GM12891 (cell line): ENCODE results near the gene GALNT18.

ENCODE experiments used
- DNase-seq: peaks from one replicate; pipeline ENCODE4 v3.0.0; 2011; ENCODE audit warnings: low spot score; ENCODE audit not compliant: insufficient read length
- FAIRE-seq: peaks from 2 replicates; lab custom pipeline; 2011; peaks lifted over from hg19 to GRCh38; lab: Jason Lieb, UNC
- PAX5 ChIP-seq: IDR thresholded peaks from 2 replicates; pipeline ENCODE4 v1.6.1; 2011; ENCODE audit warnings: low read length, moderate library complexity, mild to moderate bottlenecking; ENCODE audit not compliant: insufficient read depth, severe bottlenecking
- POLR2A ChIP-seq: IDR thresholded peaks from 2 replicates; pipeline ENCODE4 v1.6.1; 2011; ENCODE audit warnings: low read depth, low read length, control low read depth
- POLR2AphosphoS5 ChIP-seq: IDR thresholded peaks from 2 replicates; pipeline ENCODE4 v1.6.1; 2011; ENCODE audit warnings: low read depth, low read length, control low read depth
- POU2F2 ChIP-seq: IDR thresholded peaks from 2 replicates; pipeline ENCODE4 v1.6.1; 2011; ENCODE audit warnings: low read depth, mild to moderate bottlenecking, control low read depth, low read length, moderate library complexity
- SPI1 ChIP-seq: IDR thresholded peaks from 2 replicates; pipeline ENCODE4 v1.6.1; 2011; ENCODE audit warnings: low read depth, low read length, control low read depth
- TAF1 ChIP-seq: IDR thresholded peaks from 2 replicates; pipeline ENCODE4 v1.6.1; 2011; ENCODE audit warnings: low read depth, low read length, control low read depth

GALNT18 gene

DNA sequence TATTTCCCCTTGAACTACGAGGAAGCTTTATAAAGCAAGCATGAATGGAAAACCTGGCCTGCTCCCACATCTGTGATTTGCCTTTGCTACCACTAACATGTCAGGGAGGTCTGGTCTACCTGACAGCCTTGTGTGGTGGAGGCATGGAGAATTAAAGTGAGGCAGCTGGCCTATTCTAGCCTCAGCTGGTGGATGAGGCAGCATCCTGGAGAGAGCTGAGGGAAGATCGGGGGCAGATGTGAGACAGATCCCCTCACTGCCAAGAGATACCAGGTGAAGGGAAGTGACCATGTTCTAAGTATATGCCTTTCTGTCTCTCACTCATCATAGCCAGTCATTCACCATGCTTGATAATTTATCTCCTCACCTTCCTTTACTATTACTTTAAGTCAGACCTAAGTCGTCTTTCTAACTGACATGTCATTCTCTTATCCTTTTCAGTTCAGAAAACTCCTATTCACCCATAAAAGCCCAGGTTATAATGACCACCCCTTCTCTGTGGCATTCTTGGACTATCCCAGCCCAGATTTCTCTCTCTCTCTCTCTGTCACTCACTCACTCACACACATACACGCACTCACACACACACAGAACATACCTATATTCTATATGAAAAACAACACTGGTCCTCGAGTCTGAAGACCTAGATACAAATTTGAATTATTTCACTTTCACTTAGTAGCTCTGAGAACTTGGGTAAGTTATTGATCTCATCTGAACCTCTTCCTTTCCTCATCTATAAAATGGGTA, 359.5 kb downstream of the GALNT18 start:
- FAIRE-seq: no peak
- TF ChIP-seq PAX5: no peak
- no peak for TF ChIP-seq TAF1
- no peak for TF ChIP-seq POLR2A
- TF ChIP-seq POU2F2: no peak
- no peak for TF ChIP-seq POLR2AphosphoS5
- TF ChIP-seq SPI1: no peak
- DNase-seq: no peak

DNA sequence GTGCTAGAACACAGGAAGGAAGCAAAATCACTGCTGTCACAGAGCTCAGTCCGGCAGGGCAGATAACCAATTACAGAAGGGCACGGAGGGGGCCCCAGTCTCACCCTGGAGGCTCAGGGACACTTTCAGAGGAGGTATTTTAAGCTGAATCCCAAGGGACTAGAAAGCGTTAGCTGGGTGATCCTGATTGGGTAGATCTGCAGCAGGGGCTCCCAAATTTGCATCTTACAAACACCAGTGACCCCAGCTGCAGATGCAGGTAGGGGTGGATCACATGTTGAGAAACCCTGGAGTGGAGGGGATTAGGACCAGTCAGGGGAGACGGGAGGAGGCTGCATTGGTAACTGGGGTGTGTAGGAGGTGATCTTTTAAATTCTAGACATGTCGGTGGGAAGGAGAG, 360.2 kb downstream of the GALNT18 start:
- DNase-seq (no peak), FAIRE-seq (no peak)
- TF ChIP-seq TAF1 (no peak), POLR2AphosphoS5 (no peak), POU2F2 (no peak), SPI1 (no peak), PAX5 (no peak)

DNA sequence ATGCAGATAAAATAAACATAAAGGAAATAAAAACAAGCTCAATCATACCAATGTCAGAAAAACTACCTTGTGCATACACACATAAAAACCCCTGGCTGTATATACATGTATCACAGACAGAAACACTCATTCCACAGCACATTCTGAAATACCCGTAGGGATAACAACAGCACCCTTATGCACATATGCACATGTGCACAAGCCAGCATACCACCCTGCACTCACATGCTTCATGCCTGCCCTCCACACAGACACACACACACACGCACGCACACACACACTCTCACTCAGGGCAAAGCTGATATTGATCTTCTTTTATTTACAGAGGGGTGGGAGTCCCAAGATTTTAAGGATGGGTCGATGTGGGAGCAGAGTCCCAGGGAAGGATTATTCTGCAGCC, 360.9 kb downstream of the GALNT18 start:
- TF ChIP-seq POLR2AphosphoS5: no peak
- TF ChIP-seq SPI1: no peak
- no peak for TF ChIP-seq POLR2A
- TF ChIP-seq TAF1: no peak
- no peak for TF ChIP-seq PAX5
- no peak for TF ChIP-seq POU2F2
- DNase-seq (no peak), FAIRE-seq (no peak)

DNA sequence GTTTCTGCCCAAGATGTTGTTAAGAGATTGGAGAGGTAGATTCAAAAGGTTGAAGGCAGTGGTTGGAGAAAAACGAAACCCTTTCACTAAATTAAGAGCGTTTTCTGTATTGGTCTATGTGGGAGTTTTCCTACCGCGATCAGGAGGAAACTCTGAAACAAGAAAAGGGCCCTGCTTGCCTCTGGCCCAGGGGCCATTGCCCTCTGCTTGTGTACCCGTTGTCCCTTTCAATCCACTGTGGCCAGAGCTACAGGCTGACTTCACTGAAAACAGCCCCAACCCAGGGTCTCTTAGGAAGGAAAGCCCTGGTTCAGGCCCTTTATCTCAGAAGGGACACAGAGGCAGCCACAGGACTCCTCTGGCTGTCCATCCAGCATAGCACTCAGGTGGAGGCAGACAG, 367.8 kb downstream of the GALNT18 start:
- FAIRE-seq: no peak
- TF ChIP-seq POLR2A (no peak), PAX5 (no peak), TAF1 (no peak), SPI1 (no peak), POU2F2 (no peak), POLR2AphosphoS5 (no peak)
- DNase-seq: no peak

DNA sequence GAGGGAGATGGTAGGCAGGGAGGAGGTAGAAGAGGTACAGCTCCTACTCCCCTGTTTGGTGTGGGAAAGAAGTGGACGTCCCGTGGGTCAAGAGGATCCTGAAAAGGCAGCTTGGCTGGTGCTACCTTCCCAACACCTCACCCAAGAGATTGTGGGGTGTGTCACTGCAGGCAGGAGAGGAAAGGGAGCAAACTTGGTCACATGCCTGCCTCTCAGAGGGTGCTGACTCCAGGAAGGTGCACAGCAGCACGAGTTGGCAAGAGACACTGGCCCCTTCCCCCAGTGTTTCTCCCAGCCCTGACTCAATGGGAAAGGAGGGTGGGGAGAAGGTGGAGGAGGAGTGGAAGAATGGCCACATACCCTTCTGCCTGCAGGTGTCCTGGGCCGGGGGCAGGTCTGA, 368.3 kb downstream of the GALNT18 start:
- no peak for FAIRE-seq
- no peak for DNase-seq
- no peak for TF ChIP-seq PAX5
- no peak for TF ChIP-seq POLR2A
- no peak for TF ChIP-seq TAF1
- no peak for TF ChIP-seq POLR2AphosphoS5
- TF ChIP-seq POU2F2: no peak
- TF ChIP-seq SPI1: no peak

DNA sequence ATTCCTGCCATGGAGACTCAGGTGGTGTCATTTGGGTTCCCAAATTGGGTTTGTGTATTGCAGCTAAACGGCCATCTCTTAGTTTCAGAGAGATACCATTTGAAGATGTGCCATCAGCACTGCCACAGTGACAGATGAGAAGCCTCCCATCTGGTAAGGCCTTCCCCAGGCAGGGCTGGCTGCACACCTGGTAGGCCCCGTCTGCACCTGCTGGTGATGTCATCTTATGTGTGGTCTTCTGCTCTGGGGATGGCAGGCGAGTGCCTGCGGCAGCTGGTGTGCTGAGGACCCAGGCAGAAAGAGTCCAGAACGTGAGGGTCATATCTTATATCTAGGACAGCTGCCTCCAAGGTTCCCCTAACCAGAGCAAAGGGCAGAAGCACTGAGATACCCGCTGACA, 369.4 kb downstream of the GALNT18 start:
- DNase-seq (no peak), FAIRE-seq (no peak)
- TF ChIP-seq POLR2A (no peak), TAF1 (no peak), SPI1 (no peak), POU2F2 (no peak), PAX5 (no peak), POLR2AphosphoS5 (no peak)

DNA sequence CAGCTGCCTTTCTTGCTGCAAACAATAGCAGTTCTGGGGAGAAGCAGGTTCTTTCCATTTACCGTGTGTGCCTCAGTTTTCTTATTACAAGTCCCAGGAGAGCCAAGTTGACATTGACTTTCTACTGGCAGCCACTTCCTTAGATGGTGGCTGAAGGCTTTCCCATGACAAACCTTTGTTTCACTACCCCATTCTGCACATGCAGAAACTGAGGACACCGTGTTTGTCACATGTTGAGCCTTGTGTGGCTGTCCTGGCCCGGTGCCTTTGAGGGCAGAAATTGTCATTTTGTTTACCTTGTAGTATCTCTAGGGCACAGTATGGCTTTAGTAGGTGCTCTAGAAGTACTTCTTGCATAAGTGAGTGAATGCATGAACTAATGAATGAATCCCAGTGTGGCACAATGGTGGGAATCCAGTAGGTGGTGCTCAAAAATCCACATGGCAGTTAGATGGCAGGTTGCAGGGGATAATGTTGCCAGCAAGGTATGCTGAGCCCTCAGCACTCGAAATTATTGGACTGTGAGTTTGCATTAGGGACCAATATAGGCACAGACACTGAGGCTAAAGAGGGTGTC, 370.3 kb downstream of the GALNT18 start:
- no peak for DNase-seq
- TF ChIP-seq SPI1 (peak; percentile 43), TAF1 (no peak), POLR2A (no peak)
- FAIRE-seq: no peak

DNA sequence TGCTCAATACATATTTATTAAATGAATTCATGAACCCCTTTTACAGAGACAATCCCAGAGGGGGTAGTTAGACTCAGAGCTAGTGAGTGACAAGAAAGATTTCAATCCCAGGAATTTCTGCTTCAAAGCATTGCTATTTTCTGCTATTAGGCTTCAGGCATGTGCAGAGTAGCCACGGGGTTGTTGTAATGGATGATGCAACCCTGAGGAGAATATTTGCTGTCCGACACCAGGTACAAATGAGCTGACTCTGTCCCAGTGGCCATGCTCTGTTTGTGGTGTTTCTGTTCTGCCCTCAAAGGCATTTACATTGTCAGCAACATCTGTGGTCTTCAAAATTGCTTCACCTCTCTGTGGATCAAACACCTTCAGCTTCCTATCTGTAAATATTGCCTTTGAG, 371.3 kb downstream of the GALNT18 start:
- DNase-seq: no peak
- no peak for FAIRE-seq
- TF ChIP-seq POLR2AphosphoS5: no peak
- no peak for TF ChIP-seq PAX5
- TF ChIP-seq SPI1: no peak
- TF ChIP-seq POU2F2: no peak
- TF ChIP-seq TAF1: no peak
- TF ChIP-seq POLR2A: no peak

DNA sequence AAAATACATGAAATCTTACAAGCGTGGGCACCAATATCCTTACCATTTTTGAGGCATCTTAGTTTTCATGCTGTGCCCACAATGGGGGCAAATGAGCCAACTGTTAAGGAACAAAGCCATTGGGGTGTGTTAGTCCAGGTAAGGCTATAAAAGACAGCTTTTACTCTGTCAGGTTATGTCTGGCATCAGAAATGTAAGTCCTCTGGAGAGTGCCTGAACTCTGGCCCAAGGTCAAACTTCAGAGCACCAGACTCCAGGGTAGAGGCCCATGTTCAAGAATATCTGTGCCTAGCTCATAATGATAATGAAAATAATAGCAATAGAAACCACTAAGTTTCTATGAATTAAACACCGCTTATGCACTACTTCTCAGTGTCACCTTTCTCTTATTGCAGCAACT, 374.2 kb downstream of the GALNT18 start:
- FAIRE-seq (no peak), DNase-seq (no peak)
- TF ChIP-seq POLR2AphosphoS5 (no peak), PAX5 (no peak), POU2F2 (no peak), SPI1 (no peak), TAF1 (no peak), POLR2A (no peak)

DNA sequence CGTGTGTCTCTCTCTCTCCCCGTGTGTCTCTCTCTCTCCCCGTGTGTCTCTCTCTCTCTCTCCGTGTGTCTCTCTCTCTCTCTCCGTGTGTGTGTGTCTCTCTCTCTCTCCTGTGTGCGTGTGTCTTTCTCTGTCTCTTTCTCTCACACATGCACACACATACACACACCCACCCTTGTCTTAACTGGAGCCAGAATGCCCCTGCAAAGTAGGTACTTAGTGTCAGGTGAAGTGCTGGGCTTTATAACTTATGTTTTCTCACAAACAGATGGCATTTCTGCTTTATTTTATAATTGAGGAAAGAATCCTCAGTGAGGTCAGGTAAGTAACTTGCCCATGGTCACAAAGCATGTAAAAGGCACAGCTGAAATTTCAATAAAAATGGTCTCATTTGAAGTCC, 374.7 kb downstream of the GALNT18 start:
- no peak for FAIRE-seq
- DNase-seq: no peak

More for the DNA sequence above, 374.7 kb downstream of the GALNT18 start:
- no peak for TF ChIP-seq SPI1
- no peak for TF ChIP-seq POU2F2
- no peak for TF ChIP-seq PAX5
